ENCODE measurements around the gene RASGRP1.

DNA sequence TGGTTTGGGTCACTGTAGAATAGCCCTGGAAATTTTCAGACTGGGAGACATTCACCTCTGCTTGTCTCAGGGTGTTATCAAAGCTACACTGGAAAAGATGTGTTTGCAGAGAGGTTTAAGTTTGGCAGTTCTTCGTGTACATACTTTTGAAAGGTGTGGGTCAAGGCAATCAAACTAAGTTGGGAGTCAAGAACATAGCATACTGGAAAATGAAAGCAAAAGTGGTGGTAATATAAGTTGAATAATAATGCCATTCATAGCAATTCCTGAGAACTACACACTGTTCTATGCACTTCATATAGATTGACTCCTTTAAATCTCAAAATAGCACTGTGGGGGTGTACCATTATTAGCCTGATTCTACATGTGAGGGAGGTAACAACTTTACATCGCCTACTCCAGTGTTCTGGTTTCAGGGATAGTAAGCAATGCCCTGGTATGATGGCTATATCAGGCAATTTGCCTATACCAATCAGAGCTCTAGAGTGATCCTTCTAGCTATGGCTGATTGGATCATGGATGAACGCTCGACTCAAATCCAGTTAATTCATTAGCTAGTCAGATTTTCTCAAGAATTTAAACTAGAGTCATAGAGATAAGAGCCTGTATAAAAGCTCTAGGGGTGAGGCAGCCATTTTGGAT lies 44.6 kb upstream of the RASGRP1 start:
- TF ChIP-seq, protein P1, sequence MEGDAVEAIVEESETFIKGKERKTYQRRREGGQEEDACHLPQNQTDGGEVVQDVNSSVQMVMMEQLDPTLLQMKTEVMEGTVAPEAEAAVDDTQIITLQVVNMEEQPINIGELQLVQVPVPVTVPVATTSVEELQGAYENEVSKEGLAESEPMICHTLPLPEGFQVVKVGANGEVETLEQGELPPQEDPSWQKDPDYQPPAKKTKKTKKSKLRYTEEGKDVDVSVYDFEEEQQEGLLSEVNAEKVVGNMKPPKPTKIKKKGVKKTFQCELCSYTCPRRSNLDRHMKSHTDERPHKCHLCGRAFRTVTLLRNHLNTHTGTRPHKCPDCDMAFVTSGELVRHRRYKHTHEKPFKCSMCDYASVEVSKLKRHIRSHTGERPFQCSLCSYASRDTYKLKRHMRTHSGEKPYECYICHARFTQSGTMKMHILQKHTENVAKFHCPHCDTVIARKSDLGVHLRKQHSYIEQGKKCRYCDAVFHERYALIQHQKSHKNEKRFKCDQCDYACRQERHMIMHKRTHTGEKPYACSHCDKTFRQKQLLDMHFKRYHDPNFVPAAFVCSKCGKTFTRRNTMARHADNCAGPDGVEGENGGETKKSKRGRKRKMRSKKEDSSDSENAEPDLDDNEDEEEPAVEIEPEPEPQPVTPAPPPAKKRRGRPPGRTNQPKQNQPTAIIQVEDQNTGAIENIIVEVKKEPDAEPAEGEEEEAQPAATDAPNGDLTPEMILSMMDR (IDR thresholded peaks at IDR 0.05), result no peak
- TF ChIP-seq POLR2A (IDR thresholded peaks at IDR 0.05), result no peak
